Stimulated activated CD4-positive, alpha-beta T cell treated with anti-CD3 and anti-CD28 coated beads, Interleukin-2, amount 100 ng/mL, for 48 hours (primary cell): ENCODE data around the gene KRT86.
"Not testable (repeated sequence)": the region's sequence is repeated elsewhere in the genome, so short reads cannot be mapped to it uniquely, and the experiment has no call there.

Experiments used
- DNase-seq, 2 donors: peaks; one replicate each; pipeline ENCODE4 v3.0.0-alpha.2; 2020

The KRT86 gene

GRCh38 chr12:52296572-52297215, 22.2 kb downstream of the KRT86 start:
- DNase-seq = no peak

DNA sequence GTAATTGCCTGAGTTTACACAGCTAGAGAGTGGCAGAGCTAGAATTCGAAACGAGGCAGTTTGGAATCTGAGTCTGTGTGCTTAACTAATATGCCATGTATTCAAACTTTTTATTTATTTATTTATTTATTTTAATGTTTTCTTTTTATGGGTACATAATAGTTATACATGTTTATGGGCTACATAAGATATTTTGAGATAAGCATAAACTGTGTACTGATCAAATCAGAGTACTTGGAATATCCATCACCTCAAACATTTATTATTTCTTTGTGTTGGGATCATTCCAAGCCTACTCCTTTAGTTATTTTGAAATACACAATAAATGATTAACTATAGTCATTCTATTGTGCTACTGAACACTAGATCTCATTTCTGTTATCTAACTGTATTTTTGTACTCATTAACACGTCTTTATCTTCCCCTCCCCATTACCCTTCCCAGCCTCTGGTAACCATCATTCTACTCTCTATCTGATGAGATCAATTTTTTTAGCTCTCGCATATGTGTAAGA, 24.3 kb downstream of the KRT86 start:
- DNase-seq = no peak

- DNase-seq = no peak
These were observed 26.6 kb downstream of the KRT86 start for GRCh38 chr12:52300796-52301691.

- DNase-seq = not testable (repeated sequence)
These were observed 27.3 kb downstream of the KRT86 start for GRCh38 chr12:52301721-52302120.

DNA sequence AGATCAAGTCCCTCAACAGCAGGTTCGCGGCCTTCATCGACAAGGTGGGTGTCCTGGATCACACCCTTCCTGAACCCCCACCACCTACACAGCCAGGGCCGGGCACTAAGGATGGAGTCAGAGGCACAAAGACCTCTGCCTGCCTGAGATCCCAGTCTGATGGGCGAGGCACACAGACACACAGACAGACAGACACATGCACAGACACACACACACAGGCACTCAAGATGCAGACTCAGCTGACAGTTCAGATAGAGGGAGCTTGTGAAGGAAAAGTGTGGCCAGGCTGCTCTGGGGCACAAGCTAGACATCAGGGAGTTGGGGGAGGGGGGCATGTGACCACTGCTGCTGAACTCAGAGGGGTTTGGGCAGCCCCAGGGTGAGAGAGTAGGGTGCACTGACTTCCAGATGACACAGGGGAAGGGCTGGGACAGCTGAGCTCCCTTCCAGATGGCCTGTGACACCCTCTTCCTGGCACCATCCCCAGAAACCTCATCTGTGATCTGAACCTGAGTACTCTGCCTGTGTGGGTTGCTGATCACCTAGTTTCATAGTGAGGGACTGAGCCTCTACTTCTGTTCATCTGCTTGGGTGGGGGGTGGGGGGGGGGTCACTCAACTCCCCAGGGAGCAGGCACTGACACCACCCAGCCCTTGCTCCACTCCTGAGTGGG, 27.9 kb downstream of the KRT86 start:
- DNase-seq = not testable (repeated sequence)

GRCh38 chr12:52304941-52305411, 30.5 kb downstream of the KRT86 start:
- DNase-seq = not testable (repeated sequence)

- DNase-seq = no peak
These were observed 31.7 kb downstream of the KRT86 start for GRCh38 chr12:52305921-52306705.

- no peak for DNase-seq
These were observed 32.3 kb downstream of the KRT86 start for GRCh38 chr12:52306731-52307130.

DNA sequence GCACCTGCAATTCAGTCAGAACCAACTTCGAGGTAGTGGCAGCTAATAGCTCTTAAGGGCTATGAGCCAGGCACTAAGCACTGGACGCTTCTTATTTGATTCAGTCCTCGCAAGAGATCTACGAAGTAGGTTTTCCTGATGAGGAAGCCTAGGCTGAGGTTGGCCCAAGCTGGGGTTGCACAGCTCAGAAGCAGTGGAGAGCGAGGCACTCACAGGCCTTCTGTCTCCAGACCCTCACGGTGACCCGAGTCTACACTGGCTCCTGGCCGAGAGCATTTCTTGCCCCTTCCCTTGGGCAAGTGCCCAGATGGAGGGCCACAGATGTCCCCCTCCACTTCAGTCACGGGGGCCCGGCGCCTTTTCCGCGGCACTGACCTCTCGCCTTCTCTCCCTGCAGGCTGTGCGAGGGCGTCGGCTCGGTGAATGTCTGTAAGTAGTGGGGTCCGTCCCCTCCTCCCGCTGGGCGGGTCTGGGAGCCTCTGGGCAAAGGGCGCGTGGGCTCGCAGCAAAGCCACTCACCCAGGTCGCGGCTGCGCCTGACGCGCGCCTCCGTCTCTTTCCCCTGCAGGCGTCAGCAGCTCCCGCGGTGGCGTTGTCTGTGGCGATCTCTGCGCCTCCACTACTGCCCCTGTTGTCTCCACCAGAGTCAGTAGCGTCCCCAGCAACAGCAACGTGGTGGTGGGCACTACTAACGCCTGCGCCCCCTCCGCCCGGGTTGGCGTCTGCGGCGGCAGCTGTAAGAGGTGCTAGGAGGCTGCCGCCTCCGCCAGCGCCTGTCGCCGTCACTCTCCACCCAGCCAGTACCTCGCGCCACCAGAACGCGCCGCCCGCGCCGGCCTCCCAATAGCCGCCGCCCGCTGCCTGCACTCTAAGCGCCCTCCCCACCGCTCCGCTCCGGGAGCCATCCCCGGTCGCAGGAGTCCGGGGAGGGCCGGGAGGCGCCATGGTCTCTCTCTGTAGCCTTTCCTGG, 33.7 kb downstream of the KRT86 start:
- peak; percentile 29 to 54 for DNase-seq

- DNase-seq = no peak
These were observed 34.5 kb downstream of the KRT86 start for GRCh38 chr12:52308806-52309425.

DNA sequence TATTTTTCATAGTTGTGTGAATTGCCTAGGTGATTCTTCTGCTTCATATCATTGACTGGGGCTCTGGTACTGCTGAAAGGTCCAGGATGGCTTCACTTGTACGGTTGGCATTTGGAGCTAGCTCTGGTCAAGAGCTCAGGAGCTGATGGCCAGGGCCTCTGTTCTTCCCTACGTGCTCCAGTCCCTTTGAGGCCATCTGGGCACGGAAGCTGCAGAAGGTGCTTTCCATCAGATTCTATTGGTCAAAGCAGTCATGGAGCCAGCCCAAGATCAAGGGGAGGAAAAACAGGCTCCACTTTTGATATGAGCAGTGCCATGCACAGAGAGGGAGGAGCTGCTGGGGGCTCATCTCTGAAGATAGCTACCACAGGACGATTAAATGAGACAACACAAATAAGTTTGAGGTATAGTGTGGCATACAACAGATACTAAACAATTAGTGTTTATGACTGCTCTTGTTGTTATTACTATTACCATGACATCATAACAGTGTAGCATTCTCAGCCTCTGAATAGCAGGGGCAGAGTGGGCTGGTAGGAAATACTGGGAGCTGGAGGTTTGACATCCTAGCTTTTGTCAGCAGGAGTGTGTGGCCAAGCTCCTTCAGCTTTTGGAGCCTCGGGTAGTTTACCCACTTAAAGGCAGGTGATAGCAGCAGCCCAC, 36.3 kb downstream of the KRT86 start:
- no peak for DNase-seq

DNA sequence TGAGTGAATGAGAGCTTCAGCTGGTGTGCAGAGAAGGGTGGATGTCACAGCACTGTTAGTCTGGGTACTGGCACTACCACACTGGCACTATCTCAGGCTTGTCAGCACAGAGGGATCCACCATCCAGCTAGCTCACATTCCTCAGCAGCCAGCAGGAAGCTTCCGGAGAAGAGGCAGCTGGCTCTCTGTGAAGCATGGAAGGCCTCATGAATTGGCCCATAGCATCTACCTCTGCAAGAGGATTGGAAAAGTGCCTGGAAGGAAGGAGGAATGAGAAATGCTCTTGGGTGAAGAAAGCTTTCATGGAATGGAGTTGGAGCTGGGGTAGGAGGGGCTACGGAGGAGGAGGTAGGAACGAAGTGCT, 36.8 kb downstream of the KRT86 start:
- DNase-seq = no peak

GRCh38 chr12:52312086-52312485, 37.6 kb downstream of the KRT86 start:
- no peak for DNase-seq

DNA sequence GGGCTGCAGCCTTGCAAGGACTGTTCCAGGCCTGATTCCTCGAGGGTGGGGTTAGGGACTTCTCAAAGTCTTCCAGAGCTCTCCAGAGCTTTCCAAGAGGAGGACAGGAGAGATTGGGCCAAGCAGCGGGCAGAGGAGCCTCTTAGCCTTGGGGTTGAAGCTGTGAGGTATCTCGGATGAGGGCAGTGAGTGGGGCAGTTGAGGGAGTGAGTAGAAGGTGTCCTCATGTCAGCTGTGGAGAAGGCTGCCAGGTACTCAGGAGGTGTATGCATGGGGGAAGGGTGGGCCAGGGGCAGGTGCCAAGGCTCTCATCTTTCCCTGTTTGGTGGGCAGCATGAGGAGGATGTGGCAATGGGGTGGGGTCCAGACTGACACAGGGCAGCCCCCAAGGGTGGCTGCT, 39.0 kb downstream of the KRT86 start:
- DNase-seq = no peak

GRCh38 chr12:52313926-52314325, 39.5 kb downstream of the KRT86 start:
- no peak for DNase-seq

DNA sequence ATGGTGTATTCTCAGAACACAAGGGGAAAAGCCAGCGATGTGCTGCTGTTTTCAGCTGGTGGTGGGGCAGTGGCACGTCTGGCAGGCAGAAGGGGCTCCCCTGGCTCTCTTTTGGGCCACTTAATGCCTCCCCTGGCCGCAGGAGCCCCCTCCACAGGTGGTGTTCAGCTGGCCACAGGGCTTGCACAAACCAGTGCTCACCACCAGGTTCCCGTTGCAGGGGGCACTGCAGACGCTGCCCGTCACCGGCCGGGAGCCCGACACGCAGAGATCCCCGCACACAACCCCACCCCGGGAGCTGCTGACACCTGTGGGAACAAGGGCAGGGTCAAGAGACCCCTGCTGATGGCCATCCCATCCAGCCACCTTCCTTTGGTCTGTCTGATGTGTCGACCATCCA, 40.1 kb downstream of the KRT86 start:
- no peak for DNase-seq

GRCh38 chr12:52315721-52316120, 41.3 kb downstream of the KRT86 start:
- DNase-seq = peak; percentile 16 to 27

DNA sequence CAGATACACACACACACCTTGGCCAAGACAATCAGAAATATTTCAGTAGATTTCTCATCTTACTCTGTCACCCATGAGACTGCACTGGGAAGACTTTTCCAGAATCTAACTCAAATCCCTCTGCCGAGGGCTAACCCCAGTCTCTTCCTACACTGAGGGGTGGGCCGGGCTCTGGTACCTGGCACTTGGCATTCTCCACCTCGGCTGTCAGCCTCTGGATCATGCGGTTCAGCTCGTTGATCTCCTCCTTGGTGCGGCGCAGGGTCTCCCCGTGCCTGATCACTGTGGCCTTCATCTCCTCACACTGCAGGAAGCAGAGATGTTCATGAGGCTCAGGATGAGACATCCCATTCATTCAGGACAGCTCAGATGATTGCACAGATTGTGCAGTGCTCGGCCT, 41.8 kb downstream of the KRT86 start:
- DNase-seq = no peak

GRCh38 chr12:52316701-52317100, 42.3 kb downstream of the KRT86 start:
- no peak for DNase-seq

GRCh38 chr12:52317468-52318052, 43.1 kb downstream of the KRT86 start:
- no peak for DNase-seq
